Ovary (tissue), 3 donors: Measurements from ENCODE around the gene SLC6A6.

Experiments used
- POLR2A ChIP-seq: fragments of 450-650 bp; IDR thresholded peaks from one replicate; pipeline ENCODE4 v1.6.1; 2017; ENCODE audit warnings: antibody characterized with exemption, mild to moderate bottlenecking, moderate library complexity
- TF ChIP-seq, protein P1 (sequence below), 3 donors: fragments of 450-650 bp in 2 of 3; fragments of 200-600 bp in 1 of 3; IDR thresholded peaks; one replicate each; pipeline versions ENCODE4 v1.5.1 to v1.8.0; 2016 to 2022; ENCODE audit warnings: antibody characterized with exemption in 3 of 3, mild to moderate bottlenecking in 1 of 3
- donor health status: DM: no; HTN: no; CAD: no.

- TF ChIP-seq, protein P1, sequence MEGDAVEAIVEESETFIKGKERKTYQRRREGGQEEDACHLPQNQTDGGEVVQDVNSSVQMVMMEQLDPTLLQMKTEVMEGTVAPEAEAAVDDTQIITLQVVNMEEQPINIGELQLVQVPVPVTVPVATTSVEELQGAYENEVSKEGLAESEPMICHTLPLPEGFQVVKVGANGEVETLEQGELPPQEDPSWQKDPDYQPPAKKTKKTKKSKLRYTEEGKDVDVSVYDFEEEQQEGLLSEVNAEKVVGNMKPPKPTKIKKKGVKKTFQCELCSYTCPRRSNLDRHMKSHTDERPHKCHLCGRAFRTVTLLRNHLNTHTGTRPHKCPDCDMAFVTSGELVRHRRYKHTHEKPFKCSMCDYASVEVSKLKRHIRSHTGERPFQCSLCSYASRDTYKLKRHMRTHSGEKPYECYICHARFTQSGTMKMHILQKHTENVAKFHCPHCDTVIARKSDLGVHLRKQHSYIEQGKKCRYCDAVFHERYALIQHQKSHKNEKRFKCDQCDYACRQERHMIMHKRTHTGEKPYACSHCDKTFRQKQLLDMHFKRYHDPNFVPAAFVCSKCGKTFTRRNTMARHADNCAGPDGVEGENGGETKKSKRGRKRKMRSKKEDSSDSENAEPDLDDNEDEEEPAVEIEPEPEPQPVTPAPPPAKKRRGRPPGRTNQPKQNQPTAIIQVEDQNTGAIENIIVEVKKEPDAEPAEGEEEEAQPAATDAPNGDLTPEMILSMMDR (IDR thresholded peaks at IDR 0.05) = no peak
- TF ChIP-seq POLR2A = no peak
These were observed 125.7 kb downstream of the SLC6A6 start for GRCh38 chr3:14528081-14528480.
